Measurements from ENCODE around the gene SHB.

SHB gene

GRCh38 chr9:38065369-38066075 lies 3.5 kb downstream of the SHB start:
- no peaks in the 10 kb centered on the region for H3K79me2 ChIP-seq (ENCODE audit: insufficient read depth, low read length)
- no peaks in the 10 kb centered on the region for H3K9me3 ChIP-seq (ENCODE audit: insufficient read depth, low read length)
- H3K4me3 ChIP-seq (ENCODE audit: insufficient read depth, low read length, poor library complexity, severe bottlenecking) = no peak overlapping the region
- no peaks in the 10 kb centered on the region for H3K36me3 ChIP-seq (ENCODE audit: low read length)
- TF ChIP-seq CTCF (IDR thresholded peaks at IDR 0.05; ENCODE audit: insufficient read depth, low read length, poor library complexity, severe bottlenecking) (no peak), EZH2phosphoT487 (conservative IDR thresholded peaks at IDR 0.05; ENCODE audit: low read length) (no peak)
- H3K27me3 ChIP-seq (ENCODE audit: low read length) = no peaks in the 10 kb centered on the region
- H4K20me1 ChIP-seq (ENCODE audit: low read depth, low read length) = no peaks in the 10 kb centered on the region
- no peak overlapping the region for H3K9ac ChIP-seq (ENCODE audit: low read length)
- no peak overlapping the region for H2AFZ ChIP-seq (ENCODE audit: low read depth, low read length, severe bottlenecking)
- no peak overlapping the region for H3K4me2 ChIP-seq (ENCODE audit: low read depth, low read length, poor library complexity, severe bottlenecking)
- no peaks in the 10 kb centered on the region for H3F3A ChIP-seq (ENCODE audit: insufficient read depth)
- H3K9me2 ChIP-seq (replicated peaks; ENCODE audit: insufficient read depth, low read length) = no peaks in the 10 kb centered on the region
- no peak overlapping the region for H3K27ac ChIP-seq (ENCODE audit: low read depth, low read length)

GRCh38 chr9:38064842-38065368 lies 4.1 kb downstream of the SHB start:
- H3F3A ChIP-seq (ENCODE audit: insufficient read depth) = no peaks in the 10 kb centered on the region
- H3K27ac ChIP-seq (ENCODE audit: low read depth, low read length) = no peak overlapping the region
- no peaks in the 10 kb centered on the region for H3K36me3 ChIP-seq (ENCODE audit: low read length)
- no peaks in the 10 kb centered on the region for H4K20me1 ChIP-seq (ENCODE audit: low read depth, low read length)
- H3K4me3 ChIP-seq (ENCODE audit: insufficient read depth, low read length, poor library complexity, severe bottlenecking) = no peak overlapping the region
- H3K9me3 ChIP-seq (ENCODE audit: insufficient read depth, low read length) = no peaks in the 10 kb centered on the region
- H3K9ac ChIP-seq (ENCODE audit: low read length) = no peak overlapping the region
- H2AFZ ChIP-seq (ENCODE audit: low read depth, low read length, severe bottlenecking) = no peak overlapping the region
- no peak for TF ChIP-seq EZH2phosphoT487 (conservative IDR thresholded peaks at IDR 0.05; ENCODE audit: low read length)
- TF ChIP-seq CTCF (IDR thresholded peaks at IDR 0.05; ENCODE audit: insufficient read depth, low read length, poor library complexity, severe bottlenecking) = no peak
- no peaks in the 10 kb centered on the region for H3K79me2 ChIP-seq (ENCODE audit: insufficient read depth, low read length)
- no peaks in the 10 kb centered on the region for H3K9me2 ChIP-seq (replicated peaks; ENCODE audit: insufficient read depth, low read length)
- H3K27me3 ChIP-seq (ENCODE audit: low read length) = no peaks in the 10 kb centered on the region
- H3K4me2 ChIP-seq (ENCODE audit: low read depth, low read length, poor library complexity, severe bottlenecking) = no peak overlapping the region

- Histone ChIP-seq H3K4me2 (ENCODE audit: low read depth, low read length, poor library complexity, severe bottlenecking) (no peak overlapping the region), H3K27ac (ENCODE audit: low read depth, low read length) (no peak overlapping the region), H4K20me1 (ENCODE audit: low read depth, low read length) (no peaks in the 10 kb centered on the region), H3K9me3 (ENCODE audit: insufficient read depth, low read length) (no peaks in the 10 kb centered on the region), H3K36me3 (ENCODE audit: low read length) (no peaks in the 10 kb centered on the region), H3K9me2 (replicated peaks; ENCODE audit: insufficient read depth, low read length) (no peaks in the 10 kb centered on the region), H3K9ac (ENCODE audit: low read length) (no peak overlapping the region), H3K27me3 (ENCODE audit: low read length) (no peaks in the 10 kb centered on the region), H3F3A (ENCODE audit: insufficient read depth) (no peaks in the 10 kb centered on the region), H3K79me2 (ENCODE audit: insufficient read depth, low read length) (no peaks in the 10 kb centered on the region), H2AFZ (ENCODE audit: low read depth, low read length, severe bottlenecking) (no peak overlapping the region), H3K4me3 (ENCODE audit: insufficient read depth, low read length, poor library complexity, severe bottlenecking) (no peak overlapping the region)
- TF ChIP-seq EZH2phosphoT487 (conservative IDR thresholded peaks at IDR 0.05; ENCODE audit: low read length) = no peak
- TF ChIP-seq CTCF (IDR thresholded peaks at IDR 0.05; ENCODE audit: insufficient read depth, low read length, poor library complexity, severe bottlenecking) = no peak
Measured at GRCh38 chr9:38063363-38063707, 5.7 kb downstream of the SHB start.
